LNCaP clone FGC (cell line): Measurements from ENCODE around the gene CHCHD4.

Experiments
- DNase-seq: peaks from one replicate; pipeline ENCODE4 v3.0.0-alpha.2; 2011; ENCODE audit warnings: low read depth
- H3K4me3 ChIP-seq: 2 replicates; pipeline ENCODE4 v1.5.1; 2011; ENCODE audit warnings: mild to moderate bottlenecking, low read depth, low read length, control low read depth
- CTCF ChIP-seq: IDR thresholded peaks from 2 replicates; pipeline ENCODE4 v1.5.1; 2012; ENCODE audit warnings: mild to moderate bottlenecking; ENCODE audit not compliant: control insufficient read depth, insufficient read depth; ENCODE audit errors: extremely low read depth

Gene CHCHD4

GRCh38 chr3:14162178-14162577, 37.5 kb upstream of the CHCHD4 start:
- no peak for DNase-seq
- H3K4me3 ChIP-seq = no peak overlapping the region
- no peak for TF ChIP-seq CTCF

GRCh38 chr3:14161282-14161681, 36.6 kb upstream of the CHCHD4 start:
- DNase-seq = no peak
- no peak for TF ChIP-seq CTCF
- no peak overlapping the region for H3K4me3 ChIP-seq

GRCh38 chr3:14159426-14159825, 34.8 kb upstream of the CHCHD4 start:
- H3K4me3 ChIP-seq = no peak overlapping the region
- no peak for DNase-seq
- TF ChIP-seq CTCF = no peak

- no peak overlapping the region for H3K4me3 ChIP-seq
- DNase-seq = no peak
- no peak for TF ChIP-seq CTCF
Observed at GRCh38 chr3:14158370-14158769, 33.7 kb upstream of the CHCHD4 start.

- DNase-seq = no peak
- no peak for TF ChIP-seq CTCF
Observed at GRCh38 chr3:14157951-14158350, 33.3 kb upstream of the CHCHD4 start.

GRCh38 chr3:14156843-14157561, 32.3 kb upstream of the CHCHD4 start:
- no peak for TF ChIP-seq CTCF
- no peak overlapping the region for H3K4me3 ChIP-seq
- no peak for DNase-seq

More at GRCh38 chr3:14157951-14158350, 33.3 kb upstream of the CHCHD4 start:
- no peak overlapping the region for H3K4me3 ChIP-seq

GRCh38 chr3:14156201-14156600, 31.5 kb upstream of the CHCHD4 start:
- no peak overlapping the region for H3K4me3 ChIP-seq
- DNase-seq = no peak
- no peak for TF ChIP-seq CTCF
